Activated T-helper 9 cell treated with anti-CD3 and anti-CD28 coated beads, Interleukin-2, amount 50 U/mL, for 16 hours (primary cell): Measurements from ENCODE around the gene DCUN1D1.

Source experiments
- DNase-seq: peaks from one replicate; pipeline ENCODE4 v3.0.0-alpha.2; 2020; ENCODE audit warnings: low read depth

The DCUN1D1 gene

DNA sequence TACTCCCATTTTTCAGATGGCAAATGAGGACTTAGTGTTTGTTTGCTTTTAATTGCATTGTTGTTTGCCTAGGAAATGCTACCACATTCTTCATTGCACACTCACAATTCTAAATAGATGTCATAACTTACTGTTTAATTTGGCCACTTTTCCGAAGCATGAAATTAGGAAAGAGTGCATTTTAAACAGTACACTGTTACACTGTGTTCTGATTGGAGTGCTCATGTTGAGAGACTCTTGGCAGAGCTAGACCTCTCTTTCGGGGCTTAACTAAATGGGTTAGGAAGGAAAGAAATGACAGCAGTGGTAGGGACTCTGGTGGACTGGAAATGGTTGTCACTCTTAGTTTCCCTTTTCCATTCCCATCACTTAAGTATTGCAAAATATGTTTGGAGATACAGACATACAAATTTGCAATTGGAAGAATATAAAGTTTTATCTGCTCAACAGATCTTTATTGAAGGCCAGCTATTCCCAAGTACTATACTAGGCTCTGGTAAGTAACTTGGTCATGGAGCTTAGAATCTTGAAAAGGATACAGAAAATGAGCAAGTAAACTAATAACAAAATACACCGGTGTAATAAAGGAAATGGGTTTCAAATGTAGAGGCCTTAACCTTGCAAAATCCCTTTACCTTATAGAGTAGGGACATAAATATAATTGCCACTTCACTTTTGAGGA, 90.2 kb downstream of the DCUN1D1 start:
- no peak for DNase-seq
